ENCODE measurements around the gene HOXA7.

The HOXA7 gene

GRCh38 chr7:27156508-27156898, at the start of gene HOXA7:
TSS of gene HOXA7 (minus strand) at chr7:27156675. CDS start at chr7:27156545, 130 bp downstream.
- DNase-seq, result no peak

GRCh38 chr7:27205325-27206280, 49.1 kb upstream of the HOXA7 start:
- no peak for DNase-seq

GRCh38 chr7:27204851-27205322, 48.4 kb upstream of the HOXA7 start:
- no peak for DNase-seq

- DNase-seq, result no peak
These were observed 47.6 kb upstream of the HOXA7 start for GRCh38 chr7:27203964-27204594.

GRCh38 chr7:27203365-27203953, 47.0 kb upstream of the HOXA7 start:
- DNase-seq, result no peak

GRCh38 chr7:27202862-27203134, 46.3 kb upstream of the HOXA7 start:
- DNase-seq, result no peak

- DNase-seq, result no peak
These were observed 45.8 kb upstream of the HOXA7 start for GRCh38 chr7:27202018-27202861.

GRCh38 chr7:27201580-27202017, 45.1 kb upstream of the HOXA7 start:
- no peak for DNase-seq

GRCh38 chr7:27200761-27201579, 44.5 kb upstream of the HOXA7 start:
- DNase-seq, result no peak

GRCh38 chr7:27199849-27200760, 43.6 kb upstream of the HOXA7 start, which contains the start of gene HOXA13:
TSS of gene HOXA13 (minus strand) at chr7:27200091. CDS start at chr7:27200077, 14 bp downstream.
- no peak for DNase-seq

GRCh38 chr7:27198871-27199801, 42.7 kb upstream of the HOXA7 start:
- no peak for DNase-seq

- DNase-seq, result no peak
These were observed 41.8 kb upstream of the HOXA7 start for GRCh38 chr7:27198138-27198841.

GRCh38 chr7:27197137-27198042, 40.9 kb upstream of the HOXA7 start:
- DNase-seq, result no peak

- DNase-seq, result no peak
These were observed 39.9 kb upstream of the HOXA7 start for GRCh38 chr7:27196287-27196767.

- DNase-seq, result no peak
These were observed 38.4 kb upstream of the HOXA7 start for GRCh38 chr7:27194686-27195379.

- DNase-seq, result no peak
These were observed 37.5 kb upstream of the HOXA7 start for GRCh38 chr7:27194002-27194352.
